Subcutaneous adipose tissue (tissue), 4 donors: ENCODE results near the gene PEX11B. TPM values are rescaled to one million over a fixed set of nuclear protein-coding genes. Genes with fewer than 3 reads are reported as not detected.

Experiments used
- CTCF ChIP-seq: fragments of 450-650 bp; IDR thresholded peaks from one replicate; pipeline ENCODE4 v1.5.1; 2016; ENCODE audit warnings: low read depth, mild to moderate bottlenecking, control low read depth, antibody characterized with exemption, moderate library complexity
- total RNA-seq, 4 donors: library from RNA; depleted of rRNA; stranded (reverse); fragments of >200 nt; gene quantifications; one replicate each; pipeline ENCODE4 v1.1.0, GENCODE V29; 2016

PEX11B gene
- total RNA-seq, 4 donors from 2014 or later = 17.0 to 21.1 (median 20.3) TPM

DNA sequence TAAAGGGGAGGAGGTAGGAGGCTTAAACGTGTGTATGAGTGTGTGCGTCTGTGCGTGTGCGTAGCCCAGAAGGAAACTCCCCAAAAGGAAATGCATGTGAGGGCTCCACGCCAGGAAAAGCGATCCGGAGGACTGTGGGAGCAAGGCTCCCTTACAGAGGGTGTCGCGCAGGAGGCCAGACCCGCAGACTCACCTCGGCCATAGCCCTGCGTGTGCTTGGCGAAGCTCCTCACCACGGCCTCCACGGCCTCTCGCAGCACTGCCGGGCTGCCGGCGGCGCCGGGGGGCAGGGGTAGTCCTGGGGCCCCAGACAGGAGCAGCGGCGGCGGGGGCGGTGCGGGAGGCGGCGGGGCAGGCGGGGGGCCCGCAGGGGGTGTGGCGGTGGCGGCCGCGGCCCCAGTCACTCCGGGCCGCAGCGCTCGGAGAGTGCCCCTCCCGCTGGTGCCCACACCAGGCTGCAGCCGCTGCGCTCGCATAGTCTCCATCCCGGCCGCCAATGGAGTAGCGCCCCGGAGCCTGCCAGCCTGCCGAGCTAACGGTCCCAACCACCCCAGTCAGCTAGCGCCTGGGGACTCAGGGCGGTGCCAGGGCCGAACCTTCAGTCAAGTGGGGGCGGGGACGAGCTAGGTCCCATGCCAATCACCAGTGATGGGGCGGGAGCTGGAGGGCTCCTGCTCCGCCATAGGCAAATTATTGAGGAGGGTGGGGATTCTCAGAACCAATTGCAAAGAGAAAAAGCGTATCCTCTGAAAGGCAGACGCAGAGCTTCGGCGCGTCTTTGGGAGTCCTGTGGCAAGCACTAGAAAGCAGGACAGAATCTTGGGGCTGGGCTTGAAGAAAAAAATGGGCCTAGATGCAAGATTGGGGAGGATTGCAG is 39.2 kb upstream of the PEX11B start, which contains the start of gene LIX1L:
Gene LIX1L (minus strand): TSS at position 575 of the 877 bp plus-strand sequence. CDS start 90 bp downstream, at position 485.
- no peak for TF ChIP-seq CTCF

- TF ChIP-seq CTCF = no peak
Measured at GRCh38 chr1:145956781-145957442, 38.4 kb upstream of the PEX11B start.

DNA sequence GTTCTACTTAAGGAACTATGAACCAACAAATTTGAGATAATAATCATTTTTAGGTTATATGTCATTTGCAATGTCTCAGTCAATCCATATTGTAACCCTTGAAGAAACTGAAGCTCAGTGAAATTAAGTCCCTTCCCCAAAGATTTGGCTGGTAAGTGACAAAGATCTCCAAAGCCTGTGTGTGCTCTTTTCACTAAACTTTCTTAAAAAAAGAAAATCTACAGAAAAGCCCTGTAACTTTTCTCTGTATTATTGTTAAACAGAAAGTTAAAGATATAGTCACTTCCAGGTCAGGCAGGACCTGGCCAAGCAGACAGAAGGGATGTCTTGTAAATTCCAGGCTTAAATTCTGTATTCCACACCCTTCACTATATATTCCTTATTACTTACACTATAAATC is 37.8 kb upstream of the PEX11B start:
- TF ChIP-seq CTCF = no peak

GRCh38 chr1:145955436-145955835 is 36.9 kb upstream of the PEX11B start:
- no peak for TF ChIP-seq CTCF

DNA sequence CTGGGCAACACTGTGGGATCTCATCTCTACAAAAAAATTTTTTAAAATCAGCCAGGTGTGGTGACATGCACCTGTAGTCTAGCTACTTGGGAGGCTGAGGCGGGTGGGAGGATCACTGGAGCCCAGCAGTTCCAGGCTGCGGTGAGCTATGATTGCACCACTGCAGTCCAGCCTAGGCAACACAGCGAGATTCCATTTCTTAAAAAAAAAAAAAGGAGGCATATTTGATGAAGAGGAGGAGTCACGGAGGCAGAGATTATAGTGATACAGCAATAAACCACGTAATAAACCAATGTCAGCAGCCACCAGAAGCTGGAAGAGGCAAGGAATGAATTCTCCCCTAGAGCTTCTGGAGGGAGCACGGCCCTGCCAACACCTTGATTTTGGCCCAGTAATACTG is 35.3 kb upstream of the PEX11B start:
- TF ChIP-seq CTCF = no peak

DNA sequence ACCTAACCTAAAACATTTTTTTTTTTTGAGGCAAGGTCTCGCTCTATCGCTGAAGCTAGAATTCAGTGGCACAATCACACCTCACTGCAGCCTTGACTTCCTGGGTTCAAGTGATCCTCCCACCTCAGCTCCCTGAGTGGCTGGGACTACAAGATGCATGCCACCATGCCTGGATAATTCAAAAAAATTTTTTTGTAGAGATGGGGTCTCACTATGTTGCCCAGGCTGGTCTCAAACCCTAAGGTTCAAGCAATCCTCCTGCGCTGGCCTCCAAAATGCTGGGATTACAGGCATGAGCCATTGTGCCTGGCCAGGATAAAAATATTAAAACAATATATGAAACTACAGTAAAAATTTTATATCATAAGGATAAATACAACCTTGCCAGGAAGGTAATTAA is 34.4 kb upstream of the PEX11B start:
- TF ChIP-seq CTCF = no peak

GRCh38 chr1:145951526-145951925 is 33.0 kb upstream of the PEX11B start:
- TF ChIP-seq CTCF = no peak
